Peyer's patch (tissue), 4 donors: Measurements from ENCODE around the gene PHRF1. TPM values are rescaled to one million over a fixed set of nuclear protein-coding genes. Genes with fewer than 3 reads are reported as not detected.

Source experiments
- DNase-seq, 3 donors: peaks; one replicate each; pipeline ENCODE4 v3.0.0-alpha.2; 2017 to 2019
- H3K27ac ChIP-seq, 4 donors: fragments of 200-600 bp; sonication (generic); one replicate each; pipeline ENCODE4 v1.5.1; 2016 to 2019
- H3K27me3 ChIP-seq, 2 donors: fragments of 200-600 bp; sonication (generic); one replicate each; pipeline ENCODE4 v1.5.1; 2019
- H3K36me3 ChIP-seq, 3 donors: fragments of 200-600 bp; sonication (generic); one replicate each; pipeline ENCODE4 v1.5.1; 2016 to 2019
- H3K4me1 ChIP-seq, 4 donors: fragments of 200-600 bp; sonication (generic); one replicate each; pipeline ENCODE4 v1.5.1; 2016 to 2019
- H3K4me3 ChIP-seq, 4 donors: fragments of 200-600 bp; sonication (generic); 1 replicate in 3 of 4; 2 replicates in 1 of 4; pipeline ENCODE4 v1.5.1; 2016 to 2019; ENCODE audit warnings: mild to moderate bottlenecking in 1 of 4
- H3K9me3 ChIP-seq, 4 donors: fragments of 200-600 bp; sonication (generic); one replicate each; pipeline ENCODE4 v1.5.1; 2016 to 2019; ENCODE audit warnings: mild to moderate bottlenecking in 1 of 4
- CTCF ChIP-seq, 6 experiments: fragments of 450-650 bp in 4 of 6; fragments of 200-600 bp in 2 of 6; sonication (generic) in 1 of 6; IDR thresholded peaks; one replicate each; pipeline ENCODE4 v1.5.1; 2017 to 2019; ENCODE audit warnings: antibody characterized with exemption in 6 of 6, mild to moderate bottlenecking in 3 of 6, moderate library complexity in 1 of 6
- POLR2A ChIP-seq, 2 donors: fragments of 450-650 bp; IDR thresholded peaks; one replicate each; pipeline ENCODE4 v1.5.1; 2017; ENCODE audit warnings: antibody characterized with exemption in 2 of 2, mild to moderate bottlenecking in 2 of 2, moderate library complexity in 2 of 2
- total RNA-seq, 4 donors: library from RNA; depleted of rRNA; stranded (reverse); fragments of >200 nt; gene quantifications; one replicate each; pipeline ENCODE4 v1.1.0, GENCODE V29; 2016

PHRF1 gene
- total RNA-seq, 4 donors from 2014 or later = 48.4 to 88.0 (median 57.8) TPM

DNA sequence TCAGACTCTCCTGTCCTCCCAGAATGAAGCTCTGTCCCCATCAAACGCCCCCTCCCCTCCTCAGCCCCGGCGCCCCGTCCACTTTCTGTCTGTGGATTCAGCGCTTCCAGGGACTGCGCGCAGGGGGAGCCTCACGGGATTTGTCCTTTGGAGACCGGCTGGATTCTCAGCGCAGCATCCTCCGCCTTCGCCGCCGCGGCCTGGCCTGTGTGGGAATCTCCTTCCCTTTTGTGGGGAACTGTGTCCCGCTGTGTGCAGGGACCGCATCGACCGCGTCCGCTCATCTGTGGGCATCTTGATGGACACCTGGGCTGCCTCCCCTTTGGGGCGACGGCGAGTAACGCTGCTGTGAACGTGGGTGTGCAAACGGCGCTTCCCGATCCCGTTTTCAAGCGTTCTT is 51.8 kb downstream of the PHRF1 start:
- Histone ChIP-seq H3K9me3 (no peaks in the 10 kb centered on the region), H3K27ac (no peak overlapping the region), H3K4me3 (no peak overlapping the region), H3K27me3 (no peaks in the 10 kb centered on the region), H3K4me1 (peaks cover 5 to 21% (median 8%) of the 10 kb centered on the region in 4 donors), H3K36me3 (peaks cover 0 to 6% (median 0%) of the 10 kb centered on the region in 3 donors)
- TF ChIP-seq CTCF (IDR thresholded peaks at IDR 0.05) = no peak
- TF ChIP-seq POLR2A (IDR thresholded peaks at IDR 0.05) = no peak
- DNase-seq = peak in 1 of 3 donors; percentile 44

GRCh38 chr11:629237-629583 is 52.9 kb downstream of the PHRF1 start:
- Histone ChIP-seq H3K36me3 (no peaks in the 10 kb centered on the region), H3K4me1 (peaks cover 5 to 15% (median 8%) of the 10 kb centered on the region in 4 donors), H3K27ac (no peak overlapping the region), H3K4me3 (no peak overlapping the region), H3K9me3 (no peaks in the 10 kb centered on the region), H3K27me3 (no peaks in the 10 kb centered on the region)
- peak in 1 of 3 donors; percentile 21 for DNase-seq
- TF ChIP-seq POLR2A (IDR thresholded peaks at IDR 0.05) = no peak
- TF ChIP-seq CTCF (IDR thresholded peaks at IDR 0.05) = no peak

DNA sequence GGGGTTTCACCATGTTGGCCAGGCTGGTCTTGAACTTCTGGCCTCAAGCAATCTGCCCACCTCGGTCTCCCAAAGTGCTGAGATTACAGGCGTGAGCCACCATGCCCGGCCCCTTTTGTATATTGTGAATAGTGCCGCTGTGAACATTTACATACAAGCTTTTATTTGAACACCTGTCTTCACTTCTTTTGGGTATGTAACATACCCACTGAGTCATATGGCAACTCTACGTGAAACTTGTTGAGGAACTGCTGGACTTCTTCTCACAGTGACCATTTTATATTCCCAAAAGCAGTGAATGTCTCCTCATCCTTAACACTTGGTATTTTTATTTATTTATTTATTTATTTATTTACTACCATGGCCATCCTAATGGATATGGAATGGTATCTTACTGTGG is 54.6 kb downstream of the PHRF1 start:
- no peak for DNase-seq
- Histone ChIP-seq H3K4me1 (peaks cover 5 to 10% (median 8%) of the 10 kb centered on the region in 4 donors), H3K27ac (no peak overlapping the region)

DNA sequence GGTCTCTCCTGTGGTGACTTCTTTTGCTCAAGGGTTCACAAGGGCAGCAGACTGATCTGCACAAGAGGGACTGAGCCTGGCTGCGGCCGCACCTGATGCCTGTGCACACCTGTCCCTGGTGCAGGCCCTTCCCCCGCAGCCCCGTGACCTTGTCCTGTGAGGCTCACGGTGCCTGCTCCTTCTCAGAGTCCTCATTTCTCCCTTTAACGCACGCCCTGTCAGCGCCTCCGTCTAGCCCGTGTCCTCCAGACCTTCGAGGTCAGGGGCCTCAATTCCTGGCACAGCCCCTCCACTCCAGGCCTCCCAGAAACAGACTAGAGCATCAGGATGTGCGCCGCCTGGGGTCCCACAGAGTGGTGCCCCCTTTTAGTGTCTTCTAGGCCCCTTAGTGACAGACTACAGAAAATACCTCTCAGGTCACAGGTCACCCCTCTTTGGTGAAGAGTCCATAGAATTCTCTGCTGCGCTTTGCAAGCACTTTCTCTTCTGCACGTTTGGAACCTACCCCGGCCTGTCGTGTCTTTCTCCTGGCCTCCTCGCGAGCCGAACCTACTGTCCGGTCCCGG is 59.8 kb downstream of the PHRF1 start:
- H3K27ac ChIP-seq = no peak overlapping the region
- no peak for TF ChIP-seq CTCF (IDR thresholded peaks at IDR 0.05)
- no peak for TF ChIP-seq POLR2A (IDR thresholded peaks at IDR 0.05)
- peaks cover 0 to 10% of the 10 kb centered on the region in 2 donors for H3K27me3 ChIP-seq
- DNase-seq = peak in 1 of 3 donors; percentile 26
- no peak overlapping the region for H3K4me3 ChIP-seq
- no peaks in the 10 kb centered on the region for H3K36me3 ChIP-seq
- no peaks in the 10 kb centered on the region for H3K9me3 ChIP-seq
- H3K4me1 ChIP-seq = peaks cover 0 to 20% (median 11%) of the 10 kb centered on the region in 4 donors

More for the DNA sequence above, 54.6 kb downstream of the PHRF1 start:
- no peaks in the 10 kb centered on the region for H3K27me3 ChIP-seq
- H3K4me3 ChIP-seq = no peak overlapping the region
- H3K9me3 ChIP-seq = no peaks in the 10 kb centered on the region
- TF ChIP-seq CTCF (IDR thresholded peaks at IDR 0.05) (no peak), POLR2A (IDR thresholded peaks at IDR 0.05) (no peak)
- no peaks in the 10 kb centered on the region for H3K36me3 ChIP-seq

GRCh38 chr11:636511-637332 is 60.5 kb downstream of the PHRF1 start, which contains the start of gene DRD4:
DRD4 (plus strand) TSS chr11:637269; CDS start chr11:637305, 36 bp downstream.
- peak in 1 of 3 donors; percentile 56 for DNase-seq

More at GRCh38 chr11:636511-637332, 60.5 kb downstream of the PHRF1 start, which contains the start of gene DRD4:
- H3K36me3 ChIP-seq = no peaks in the 10 kb centered on the region
- H3K27me3 ChIP-seq = peaks cover 0 to 10% of the 10 kb centered on the region in 2 donors
- TF ChIP-seq CTCF (IDR thresholded peaks at IDR 0.05) (no peak), POLR2A (IDR thresholded peaks at IDR 0.05) (no peak)
- no peak within 1 kb of the TSS for H3K27ac ChIP-seq
- peak within 1 kb of the TSS in 3 of 4 donors; percentile 31 to 46 (median 35) for H3K4me3 ChIP-seq
- H3K9me3 ChIP-seq = no peaks in the 10 kb centered on the region
- H3K4me1 ChIP-seq = peaks cover 0 to 20% (median 11%) of the 10 kb centered on the region in 4 donors
